CD4-positive, alpha-beta T cell treated with Interleukin-17A for 4 hours (primary cell): ENCODE results near the gene PUSL1.

Experiments
- DNase-seq: peaks from one replicate; pipeline ENCODE4 v3.0.0-alpha.2; 2020; ENCODE audit warnings: mixed read lengths

PUSL1 gene

DNA sequence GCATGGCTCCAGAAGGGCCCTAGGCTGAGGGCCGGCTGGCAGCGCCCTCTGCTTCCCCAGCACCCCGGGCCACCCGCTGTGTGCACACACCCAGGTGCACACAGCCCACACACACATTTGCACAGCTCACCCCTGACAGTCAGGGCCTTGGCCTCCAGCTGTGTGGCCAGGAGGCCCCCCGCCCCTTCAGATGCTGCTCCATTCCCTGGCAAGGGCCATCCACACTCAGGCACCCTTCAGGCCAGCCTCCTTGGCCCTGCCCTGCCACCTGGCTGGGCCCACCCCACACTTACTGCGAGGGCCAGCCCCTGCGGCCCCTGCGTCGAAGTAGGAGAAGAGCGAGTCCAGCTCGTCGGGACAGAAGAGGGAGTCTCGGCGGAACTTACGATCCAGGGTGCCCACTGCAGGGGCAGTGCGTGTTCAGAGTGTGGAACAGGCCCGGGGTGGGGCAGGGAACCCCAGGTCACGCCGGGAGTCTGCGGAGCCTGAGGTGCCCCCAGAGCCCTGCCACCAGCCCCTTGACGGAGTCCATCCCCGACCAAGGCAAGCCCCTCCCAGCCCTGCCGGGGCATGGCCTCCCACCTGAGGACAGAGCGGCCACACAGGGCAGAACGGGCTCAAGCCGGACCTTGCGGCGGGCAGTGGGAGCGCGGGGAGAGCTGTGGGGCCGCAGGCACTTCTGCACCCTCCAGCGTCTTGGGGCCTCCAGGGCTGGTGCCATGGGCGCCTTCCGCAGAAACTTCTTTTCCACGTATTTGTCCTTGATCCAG, 13.1 kb upstream of the PUSL1 start:
- DNase-seq: no peak

DNA sequence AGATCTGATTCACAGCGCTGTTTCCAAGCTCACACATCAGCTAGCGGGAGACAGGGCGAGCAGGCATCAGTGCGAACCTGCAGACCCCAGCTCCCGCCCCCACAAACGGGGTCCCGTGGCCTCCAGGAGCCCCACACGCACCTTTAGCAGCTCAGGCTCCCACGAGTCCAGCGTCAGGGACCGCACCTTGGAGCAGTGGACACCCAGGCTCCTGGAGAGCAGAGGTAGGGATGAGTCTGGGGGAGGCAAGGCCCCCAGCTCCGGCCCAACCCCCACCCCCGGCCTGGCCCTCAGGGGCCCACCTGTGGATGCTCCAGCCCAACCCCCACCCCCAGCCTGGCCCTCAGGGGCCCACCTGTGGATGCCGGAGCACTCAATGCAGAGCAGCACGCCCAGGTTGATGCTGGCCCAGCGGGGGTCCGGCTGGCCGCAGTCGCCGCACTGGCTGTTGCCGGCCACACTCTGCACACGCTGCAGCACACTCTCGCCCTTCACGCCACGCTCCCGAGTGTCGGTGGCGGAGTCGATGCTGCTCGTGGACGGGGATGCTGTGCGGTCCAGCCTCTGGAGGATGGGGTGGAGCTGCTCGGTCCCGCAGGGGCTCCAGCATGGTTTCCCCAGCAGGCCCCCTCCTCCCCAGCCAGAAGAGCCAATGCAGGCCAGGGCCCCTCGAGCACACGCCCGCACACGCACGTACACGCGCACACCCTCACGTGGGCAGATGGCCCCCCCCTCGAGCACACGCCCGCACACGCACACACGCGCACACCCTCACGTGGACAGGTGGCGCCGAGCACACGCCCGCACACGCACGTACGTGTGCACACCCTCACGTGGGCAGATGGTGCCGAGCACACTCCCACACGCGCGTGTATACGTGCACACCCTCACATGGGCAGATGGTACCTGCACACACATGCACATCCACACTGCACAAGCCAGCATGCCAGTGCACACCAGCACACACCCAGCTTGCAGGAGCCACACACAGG, 12.0 kb upstream of the PUSL1 start:
- no peak for DNase-seq

DNA sequence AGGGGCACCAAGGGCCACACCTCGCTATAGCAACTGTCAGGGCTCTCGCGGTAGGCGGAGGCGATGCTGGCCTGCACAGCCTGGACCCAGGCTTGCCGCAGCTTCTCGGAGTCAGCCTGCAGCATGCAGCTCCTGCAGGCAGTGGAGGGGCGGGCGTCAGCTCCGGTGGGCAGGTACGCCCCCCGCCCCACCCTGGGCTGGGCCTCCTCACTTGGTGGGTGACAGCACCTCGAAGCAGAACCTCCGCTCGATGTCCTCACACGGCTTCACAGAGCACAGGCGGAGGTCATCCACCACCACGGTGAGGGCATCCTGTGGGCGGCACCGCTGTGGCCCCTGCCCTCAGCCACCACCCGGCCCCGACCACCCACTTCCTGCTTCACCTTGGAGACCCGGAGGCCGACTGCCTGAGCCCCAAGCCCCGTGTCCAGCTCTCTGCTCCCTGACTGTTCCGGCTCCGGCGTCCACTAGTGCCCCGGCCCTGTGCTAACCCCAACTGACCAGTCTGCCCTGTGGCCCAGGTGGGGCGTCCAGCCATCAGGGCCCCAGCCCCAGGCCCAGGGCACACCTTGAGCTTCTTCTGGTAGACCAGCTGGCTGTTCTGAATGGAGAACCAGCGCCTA, 10.5 kb upstream of the PUSL1 start:
- no peak for DNase-seq

DNA sequence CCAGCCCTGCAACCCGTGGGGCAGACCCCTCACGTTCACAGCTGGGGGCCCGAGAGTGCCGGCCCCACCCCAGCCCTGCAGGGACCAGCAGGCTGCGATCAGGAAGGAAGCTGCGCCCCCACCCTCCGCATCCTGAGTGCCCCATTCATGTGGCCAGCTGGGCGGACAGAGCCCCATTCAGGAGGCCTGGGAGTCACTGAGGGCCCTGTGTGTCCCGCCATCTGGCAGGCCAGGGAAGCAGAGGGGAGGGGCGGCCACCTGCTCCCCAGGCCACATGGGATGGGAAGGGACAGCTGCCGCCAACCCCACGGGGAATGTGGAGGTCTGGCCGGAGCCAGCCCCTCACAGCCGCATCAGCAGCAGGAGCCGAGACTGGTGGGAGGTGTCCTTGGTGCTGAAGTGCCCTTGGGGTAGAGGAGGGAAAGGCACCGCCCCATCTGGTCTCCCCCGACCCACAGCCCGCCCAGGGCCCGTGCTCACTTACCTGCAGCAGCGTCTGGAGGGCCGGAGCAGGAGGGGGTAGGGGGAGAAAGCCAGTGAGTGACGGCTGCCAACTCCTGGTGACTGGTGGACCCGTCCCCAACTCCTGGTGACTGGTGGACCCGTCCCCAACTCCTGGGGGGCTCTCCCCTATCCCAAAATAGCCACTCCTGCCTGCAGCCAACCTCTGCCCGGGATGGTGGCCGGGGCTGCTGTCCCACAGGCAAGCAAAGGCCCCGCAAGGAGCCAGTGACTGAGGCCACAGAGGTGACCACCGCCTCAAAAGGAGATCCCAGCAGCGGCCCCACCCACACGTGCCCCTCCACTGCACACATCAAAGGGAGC, 9.3 kb upstream of the PUSL1 start:
- no peak for DNase-seq

DNA sequence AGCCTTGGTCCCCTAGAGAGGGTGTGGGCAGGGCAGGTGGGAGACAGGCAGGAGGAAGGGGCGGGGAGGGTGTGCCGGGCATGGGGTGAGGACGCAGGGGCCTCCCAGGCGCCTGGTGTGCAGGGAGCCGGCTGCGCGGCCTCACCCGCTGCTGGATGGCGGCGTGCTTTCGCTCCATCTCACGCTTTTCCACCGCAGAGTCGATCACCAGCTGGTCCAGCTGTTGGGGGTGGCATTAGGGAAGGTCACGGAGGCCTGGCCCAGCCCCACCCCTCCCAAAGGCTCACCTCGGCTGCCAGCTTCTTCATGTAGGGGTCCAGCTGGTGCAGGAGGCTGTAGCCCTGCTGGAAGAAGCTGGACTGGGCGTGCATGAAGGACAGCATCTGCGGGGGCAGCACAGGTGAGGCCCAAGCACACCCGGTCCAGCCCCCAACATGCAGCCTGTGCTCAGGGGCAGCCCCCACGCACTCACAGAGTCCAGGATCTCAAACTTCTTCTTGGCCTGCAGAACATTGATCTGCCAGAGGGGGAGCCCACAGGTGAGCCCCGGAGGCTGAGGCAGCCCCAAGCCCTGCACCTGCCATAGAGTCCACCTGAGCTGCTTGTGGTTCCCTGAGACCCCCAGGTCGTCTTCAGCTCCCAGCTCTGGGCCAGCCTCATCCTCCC, 8.6 kb upstream of the PUSL1 start:
- peak; percentile 39 for DNase-seq

DNA sequence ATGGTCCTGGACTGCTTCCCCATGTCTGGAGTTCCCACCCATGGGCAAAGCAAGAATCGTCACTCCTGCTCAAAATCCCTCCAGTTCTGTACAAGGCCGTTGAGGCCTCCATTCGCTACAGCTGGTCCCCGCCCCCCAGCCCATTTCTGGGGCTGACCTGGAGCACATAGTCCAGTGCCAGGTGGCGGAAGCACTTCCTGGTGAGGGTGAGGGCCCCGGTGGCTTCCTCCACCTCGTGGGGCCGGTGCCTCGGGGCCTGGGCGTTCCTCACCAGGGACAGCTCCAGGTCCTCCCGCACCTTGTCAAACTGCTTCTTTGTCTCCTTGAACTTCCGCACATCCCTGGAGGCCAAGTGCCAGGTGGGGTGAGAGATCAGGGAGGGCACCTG, 8.1 kb upstream of the PUSL1 start:
- DNase-seq: no peak

DNA sequence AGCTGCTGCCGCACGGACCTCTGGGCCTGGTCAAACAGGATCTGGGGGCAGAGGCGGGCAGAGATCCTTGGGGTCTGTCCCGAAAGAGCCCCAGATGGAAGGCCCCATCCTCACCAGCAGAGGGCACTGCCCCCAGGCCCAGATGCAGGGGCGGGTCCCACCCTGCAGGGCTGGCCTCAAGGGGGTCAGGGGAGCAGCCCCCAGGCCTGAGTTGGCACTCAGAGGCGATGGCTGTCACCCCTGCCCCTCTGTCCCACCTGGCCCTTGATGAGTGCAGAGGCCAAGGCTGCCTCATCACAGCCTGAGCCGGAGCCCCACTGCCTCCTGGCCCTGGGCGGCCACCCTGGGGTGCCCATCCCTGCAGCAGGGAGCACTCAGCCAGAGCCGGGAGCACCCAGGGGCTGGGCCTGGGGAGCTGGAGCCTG, 6.4 kb upstream of the PUSL1 start:
- DNase-seq: peak; percentile 25

DNA sequence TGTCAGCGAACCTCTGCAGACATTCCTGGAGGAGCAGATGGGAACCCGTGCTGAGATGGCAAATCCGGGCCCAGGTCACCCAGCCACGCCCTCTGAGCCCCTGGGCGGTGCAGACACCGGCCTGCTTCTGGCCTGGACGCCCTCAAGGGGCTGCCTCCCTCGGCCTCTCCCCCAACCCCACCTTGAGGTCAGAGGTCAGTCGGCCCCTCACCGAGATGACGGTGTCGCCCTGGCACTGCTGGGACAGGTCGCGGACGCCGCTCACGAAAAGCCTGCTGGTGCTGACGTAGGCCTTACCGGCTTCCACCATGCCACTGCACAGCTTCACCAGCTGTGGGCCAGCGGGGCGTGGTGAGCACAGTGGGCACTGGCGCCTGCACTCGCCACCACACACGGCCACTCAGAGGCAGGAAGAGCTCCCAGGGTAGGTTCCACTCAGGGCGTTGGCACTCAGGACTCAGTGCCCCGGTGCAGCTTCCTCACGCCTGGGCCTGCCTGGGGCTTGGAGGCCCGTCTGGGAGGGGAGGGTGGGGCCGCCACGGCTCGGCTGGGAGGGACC, 5.4 kb upstream of the PUSL1 start:
- DNase-seq: no peak

DNA sequence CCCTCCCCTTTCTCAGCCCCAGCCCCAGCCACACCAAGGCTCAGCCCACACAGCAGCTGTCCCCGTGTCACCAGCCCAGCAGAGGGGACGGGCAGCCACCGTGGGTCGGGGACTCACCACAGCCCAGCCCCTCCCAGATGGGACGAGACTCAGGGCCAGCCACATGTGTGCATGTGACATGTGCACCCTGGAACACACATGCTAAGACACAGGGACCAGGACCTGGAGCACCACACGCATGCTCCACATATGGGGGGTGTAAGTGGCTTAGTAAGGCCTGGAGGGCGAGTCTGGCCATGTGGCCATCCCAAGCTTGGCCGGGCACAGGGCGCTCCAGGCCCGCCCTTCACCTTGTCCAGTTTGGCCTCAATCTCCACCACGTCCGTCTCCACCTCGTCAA, 4.7 kb upstream of the PUSL1 start:
- no peak for DNase-seq

DNA sequence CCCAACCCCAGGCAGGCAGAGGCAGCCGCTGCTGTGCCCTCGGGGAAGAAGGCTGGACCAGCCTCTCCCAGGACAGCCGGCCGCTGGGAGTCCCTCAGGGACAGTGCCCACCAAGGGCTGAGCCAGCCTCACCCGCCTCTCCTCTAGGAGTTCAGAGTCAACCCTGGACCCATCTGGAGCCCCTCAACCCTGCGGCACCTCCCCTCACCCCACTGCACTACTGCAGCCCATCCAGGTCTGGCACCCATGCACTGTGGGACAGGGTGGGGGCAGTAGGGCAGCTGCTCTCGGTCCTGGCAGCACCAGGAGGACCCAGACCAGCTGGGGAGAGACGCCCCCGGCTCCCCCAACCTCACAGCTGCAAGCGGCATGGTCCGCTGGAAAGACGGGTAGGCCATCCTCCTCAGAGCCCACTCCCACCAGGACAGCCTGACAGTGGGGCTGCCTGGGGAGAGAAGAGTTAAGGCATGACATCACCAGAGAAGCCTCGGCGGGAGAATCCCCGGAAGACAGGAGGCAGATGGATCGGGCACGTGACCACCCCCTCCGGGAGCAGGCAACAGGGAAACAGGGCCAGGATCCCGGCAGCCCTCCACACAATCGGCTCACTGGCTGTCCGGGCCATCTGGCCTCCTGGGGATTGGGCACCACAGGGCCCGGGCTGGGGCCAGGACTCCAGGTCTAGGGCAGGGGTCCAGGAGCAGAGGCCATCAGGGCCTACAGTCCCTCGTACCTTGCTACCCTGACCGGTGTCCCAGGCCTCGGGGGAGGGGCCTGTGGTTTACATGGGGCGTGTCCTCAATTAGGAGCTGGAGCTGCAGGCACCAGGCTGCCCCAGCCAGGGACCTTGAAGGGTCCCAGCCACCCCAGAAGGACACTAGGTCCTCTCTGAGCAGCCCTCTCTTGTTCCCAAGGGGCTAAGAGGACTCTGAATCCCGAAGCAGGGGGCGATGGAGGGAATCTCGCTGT, 3.8 kb upstream of the PUSL1 start:
- DNase-seq: peak; percentile 16

DNA sequence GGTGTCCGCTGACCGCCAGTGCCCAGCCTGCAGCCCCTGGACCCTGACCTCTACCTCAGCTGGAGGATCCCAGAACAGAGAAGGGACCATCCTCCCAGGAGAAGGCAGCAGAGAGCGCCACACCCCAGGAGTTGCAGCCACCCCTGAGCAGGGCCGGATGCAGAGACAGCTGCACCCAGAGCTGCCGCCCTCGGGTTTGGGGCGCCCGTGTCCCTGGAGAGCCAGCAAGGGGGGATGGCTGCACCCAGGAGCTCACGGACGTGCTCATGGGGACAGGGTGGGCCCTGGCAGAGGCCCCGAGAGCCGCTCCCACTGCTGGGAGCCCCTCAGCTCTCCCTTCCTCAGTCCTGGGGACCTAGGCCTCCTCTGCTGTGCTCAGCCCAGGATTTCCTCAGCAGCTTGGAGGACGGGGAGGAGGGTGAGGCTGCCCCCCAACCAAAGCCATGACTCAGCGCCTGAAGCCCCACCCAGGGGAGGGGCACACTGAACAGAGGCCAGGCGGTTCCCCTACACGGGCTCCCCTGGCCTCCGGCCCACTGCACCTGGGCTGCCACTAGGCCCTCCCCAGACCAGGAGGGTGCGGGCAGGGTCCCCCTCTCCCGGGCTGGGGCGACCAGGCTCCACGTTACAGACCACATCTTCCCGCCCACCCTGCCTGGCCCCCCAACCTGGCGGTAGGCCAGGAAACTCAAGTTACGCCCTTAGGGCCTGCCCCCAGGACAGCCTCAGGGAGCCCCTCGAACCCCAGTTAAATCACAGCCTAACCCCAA, 2.9 kb upstream of the PUSL1 start:
- peak; percentile 89 for DNase-seq

DNA sequence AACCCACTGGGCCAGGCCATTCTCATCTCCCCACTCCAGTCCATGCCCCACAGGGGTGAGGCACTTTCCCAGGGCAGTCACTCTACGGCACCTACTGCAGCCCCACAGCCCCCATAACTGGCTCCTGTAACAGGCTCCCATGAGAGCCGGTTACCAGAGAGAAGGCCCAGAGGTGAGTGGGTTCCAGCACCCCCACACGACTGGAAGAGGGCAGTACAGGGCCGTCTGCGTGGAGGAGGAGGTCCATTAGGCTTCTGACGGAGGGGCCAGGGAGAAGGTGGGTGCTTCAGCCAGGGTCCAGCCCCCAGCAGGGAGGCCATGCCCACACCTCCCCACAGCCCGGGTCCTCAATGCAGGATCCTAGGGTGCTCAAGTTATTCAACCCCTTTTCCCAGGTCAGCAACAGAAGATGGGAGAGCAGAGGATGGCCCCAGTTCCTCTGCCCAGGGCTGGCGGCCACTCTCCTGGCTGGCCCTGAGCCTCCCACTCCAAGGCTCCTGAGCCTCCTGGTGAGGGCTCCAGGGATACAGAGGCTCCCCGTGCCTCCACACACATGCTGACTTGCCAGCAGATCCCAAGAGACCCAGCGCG, 2.2 kb upstream of the PUSL1 start:
- DNase-seq: peak; percentile 10

DNA sequence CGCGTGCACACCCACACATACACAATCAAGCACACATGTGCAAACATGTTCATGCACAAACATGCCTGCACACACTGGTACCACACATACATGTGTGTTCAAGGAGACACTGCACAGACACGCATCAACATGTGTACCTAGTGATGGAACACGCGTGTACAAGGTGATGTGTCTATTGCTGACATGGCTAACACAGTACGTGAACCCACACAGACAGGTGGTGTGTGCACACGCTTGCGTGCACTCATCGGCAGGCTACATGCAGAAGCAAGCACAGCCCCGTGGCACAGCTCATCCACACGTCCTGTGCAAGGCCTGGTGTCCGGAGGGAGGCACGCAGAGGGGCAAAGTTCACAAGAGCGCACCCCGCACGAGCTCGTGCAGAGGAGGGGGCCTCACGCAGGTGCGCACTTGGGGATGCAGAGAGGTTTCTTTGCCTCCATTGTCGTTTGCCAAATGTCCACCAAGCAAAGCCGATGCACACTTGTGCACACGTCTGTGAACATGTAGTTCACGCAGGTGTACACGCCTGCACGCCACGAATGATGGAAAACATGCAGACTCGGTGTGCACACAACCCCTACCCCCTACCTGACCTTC, 1.6 kb upstream of the PUSL1 start:
- DNase-seq: peak; percentile 13

DNA sequence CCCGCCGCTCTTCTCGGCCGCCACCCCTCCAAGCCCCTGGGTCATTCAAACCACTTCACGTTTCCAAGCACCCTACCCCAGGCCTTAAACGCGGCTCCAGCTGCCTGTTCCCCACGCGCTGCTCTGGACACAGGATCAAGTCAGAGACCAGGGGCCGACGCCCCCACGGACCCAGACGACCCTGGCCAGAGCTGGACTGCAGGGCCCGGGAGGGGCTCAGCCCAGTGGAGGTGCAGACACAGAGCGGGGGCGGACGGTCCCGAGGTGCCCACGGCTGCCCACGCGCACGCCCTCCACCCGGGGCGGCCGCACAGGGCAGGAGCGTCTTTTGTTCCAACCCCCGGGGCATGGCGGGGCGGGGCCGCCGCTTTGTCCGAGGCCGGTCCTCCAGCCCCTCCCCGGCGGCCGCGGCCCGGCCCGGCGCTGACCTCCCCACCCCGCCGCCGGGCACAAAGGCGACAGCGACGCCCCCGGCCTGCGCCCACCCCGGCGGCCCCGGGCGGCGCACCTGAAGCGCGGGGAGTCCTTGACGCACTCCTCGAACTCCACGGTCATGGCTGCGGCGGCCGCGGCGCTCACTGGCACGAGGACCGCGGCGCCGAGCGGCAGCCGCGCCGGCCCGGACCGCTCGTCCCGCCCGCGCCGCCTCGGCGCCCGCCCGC, 1.0 kb upstream of the PUSL1 start:
- DNase-seq: no peak

DNA sequence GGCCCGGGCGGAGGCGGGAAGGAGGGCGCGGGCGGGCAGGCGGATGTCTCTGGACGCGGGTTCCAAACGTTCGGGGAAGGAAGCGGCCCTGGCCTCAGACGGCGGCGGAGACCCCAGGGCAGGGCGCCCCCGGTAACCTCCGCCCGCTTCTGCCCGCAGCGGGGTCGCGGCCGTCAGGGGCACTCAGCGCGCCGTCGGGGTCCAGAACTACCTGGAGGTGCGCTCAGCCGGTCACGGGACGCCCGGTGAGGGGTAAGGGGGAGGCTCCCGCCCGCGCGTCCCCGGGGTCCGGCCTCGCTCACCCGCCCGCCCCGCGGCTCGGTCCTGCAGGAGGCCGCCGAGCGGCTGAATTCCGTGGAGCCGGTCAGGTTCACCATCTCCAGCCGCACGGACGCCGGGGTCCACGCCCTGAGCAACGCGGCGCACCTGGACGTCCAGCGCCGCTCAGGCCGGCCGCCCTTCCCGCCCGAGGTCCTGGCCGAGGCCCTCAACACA, 406 bp downstream of the PUSL1 start:
- DNase-seq: peak; percentile 12

DNA sequence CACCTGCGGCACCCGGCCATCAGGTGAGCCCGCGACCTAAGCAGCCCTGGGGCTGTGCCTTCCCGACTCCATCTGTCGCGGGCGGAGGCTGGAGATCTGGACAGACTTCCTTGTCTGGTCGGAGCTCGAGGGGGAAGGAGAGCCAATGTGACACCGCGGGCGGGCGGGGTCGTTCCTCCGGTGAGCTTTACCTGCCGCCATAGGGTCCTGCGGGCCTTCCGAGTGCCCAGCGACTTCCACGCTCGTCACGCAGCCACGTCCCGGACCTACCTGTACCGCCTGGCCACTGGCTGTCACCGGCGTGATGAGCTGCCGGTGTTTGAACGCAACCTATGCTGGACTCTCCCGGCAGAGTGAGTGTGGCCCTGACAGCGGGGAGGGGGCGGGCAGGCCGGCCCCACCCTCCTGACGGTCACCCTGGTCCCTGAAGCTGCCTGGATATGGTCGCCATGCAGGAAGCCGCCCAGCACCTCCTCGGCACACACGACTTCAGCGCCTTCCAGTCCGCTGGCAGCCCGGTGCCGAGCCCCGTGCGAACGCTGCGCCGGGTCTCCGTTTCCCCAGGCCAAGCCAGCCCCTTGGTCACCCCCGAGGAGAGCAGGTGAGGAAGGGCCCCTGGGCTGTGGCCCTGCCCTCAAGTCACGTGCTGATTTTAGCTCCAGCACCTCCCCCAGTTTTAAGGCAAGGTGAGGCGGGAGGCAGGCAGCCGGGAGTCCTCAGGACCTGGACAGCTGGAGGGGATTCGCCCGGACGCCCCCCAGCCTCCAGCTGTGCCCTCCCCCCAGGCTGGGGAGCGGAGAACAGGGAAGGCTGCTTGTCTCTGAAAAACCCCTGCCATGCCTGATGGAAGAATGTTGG, 1.1 kb downstream of the PUSL1 start:
- peak; percentile 11 for DNase-seq

DNA sequence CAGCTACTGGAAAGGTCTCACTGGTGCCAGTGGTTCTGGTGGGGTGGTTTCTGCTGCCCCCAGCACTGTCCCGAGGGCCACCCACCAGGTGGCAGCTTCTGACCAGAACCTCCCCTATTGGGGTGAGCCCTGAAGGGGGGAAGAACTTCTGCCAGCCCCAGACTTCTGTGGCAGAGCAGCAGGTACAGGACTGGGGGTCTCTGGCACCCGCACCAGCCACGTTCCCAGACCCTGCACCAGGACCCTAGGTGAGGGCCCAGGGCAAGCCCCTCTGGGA, 1.6 kb downstream of the PUSL1 start:
- no peak for DNase-seq
